ENCODE measurements around the gene PLEKHO2.

PLEKHO2 gene

DNA sequence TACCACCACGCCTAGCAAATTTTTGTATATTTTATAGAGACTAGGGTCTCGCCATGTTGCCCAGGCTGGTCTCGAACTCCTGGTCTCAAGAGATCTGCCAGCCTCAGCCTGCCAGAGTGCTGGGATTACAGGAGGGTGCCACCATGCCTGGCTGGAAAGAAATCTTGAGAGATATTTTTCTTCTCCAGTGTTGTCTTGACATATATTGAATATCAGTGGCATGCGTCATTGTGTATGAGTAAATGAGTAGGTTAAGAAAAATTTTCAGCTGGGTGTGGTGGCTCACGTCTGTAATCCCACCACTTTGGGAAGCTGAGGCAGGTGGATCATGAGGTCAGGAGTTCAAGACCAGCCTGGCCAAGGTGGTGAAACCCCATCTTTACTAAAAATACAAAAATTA is 12.7 kb upstream of the PLEKHO2 start:
- FAIRE-seq = no peak

DNA sequence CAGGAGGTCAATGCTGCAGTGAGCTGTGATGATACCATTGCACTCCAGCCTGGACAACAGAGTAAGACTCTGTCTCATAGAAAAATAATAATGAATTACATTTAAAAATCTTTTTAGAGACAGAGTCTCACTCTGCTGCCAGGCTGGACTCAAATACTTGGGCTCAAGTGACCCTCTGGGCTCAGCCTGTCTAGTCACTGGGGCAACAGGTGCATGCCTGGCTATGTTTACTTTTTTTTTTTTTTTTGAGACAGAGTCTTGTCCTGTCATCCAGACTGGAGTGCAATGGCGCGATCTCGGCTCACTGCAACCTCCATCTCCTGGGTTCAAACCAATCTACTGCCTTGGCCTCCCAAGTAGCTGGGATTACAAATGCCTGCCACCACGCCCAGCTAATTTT is 8.0 kb upstream of the PLEKHO2 start:
- no peak for FAIRE-seq

DNA sequence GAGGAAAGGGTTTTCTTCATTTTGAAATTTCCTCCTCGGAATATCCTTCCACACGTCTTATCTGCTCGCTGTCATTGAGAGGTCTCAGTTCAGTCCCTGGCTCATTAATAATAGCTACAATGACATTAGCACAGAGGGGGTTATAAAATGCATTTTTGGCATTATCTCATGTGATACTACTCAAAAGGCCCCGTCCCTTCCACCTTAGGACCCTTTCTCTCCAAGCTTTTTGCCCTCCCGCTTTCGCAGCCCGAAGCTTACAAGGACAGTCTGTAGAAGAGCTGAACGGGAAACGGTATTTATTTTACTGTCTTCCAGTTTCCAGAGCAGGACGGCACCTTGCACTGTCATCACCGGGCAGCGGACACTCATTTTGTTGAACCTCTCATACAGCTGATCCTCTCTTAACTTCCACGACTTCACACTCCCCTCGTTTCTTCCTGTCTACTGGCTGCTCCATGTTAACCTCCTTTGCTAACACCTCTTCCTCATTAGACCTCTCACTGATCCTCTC is 5.6 kb upstream of the PLEKHO2 start:
- no peak for FAIRE-seq

DNA sequence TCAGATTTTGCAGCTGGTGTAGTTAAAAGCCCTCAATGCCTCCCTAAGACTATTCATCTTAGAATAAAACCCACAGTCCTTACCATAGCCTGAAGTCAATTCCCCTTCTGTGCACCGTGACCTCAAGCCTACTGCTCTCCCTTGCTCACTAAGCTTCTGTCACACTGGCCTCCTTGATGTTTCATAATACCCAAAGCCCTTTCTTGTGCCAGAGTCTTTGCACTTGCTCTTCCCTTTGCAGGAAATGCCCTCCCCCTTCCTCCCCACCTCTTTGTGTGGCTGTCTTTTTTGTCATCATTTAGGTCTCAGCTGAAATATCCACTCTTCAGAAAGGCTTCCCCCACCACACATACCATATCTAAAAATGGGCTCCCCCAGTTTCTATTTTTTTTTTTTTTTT is 4.2 kb upstream of the PLEKHO2 start:
- FAIRE-seq = no peak

DNA sequence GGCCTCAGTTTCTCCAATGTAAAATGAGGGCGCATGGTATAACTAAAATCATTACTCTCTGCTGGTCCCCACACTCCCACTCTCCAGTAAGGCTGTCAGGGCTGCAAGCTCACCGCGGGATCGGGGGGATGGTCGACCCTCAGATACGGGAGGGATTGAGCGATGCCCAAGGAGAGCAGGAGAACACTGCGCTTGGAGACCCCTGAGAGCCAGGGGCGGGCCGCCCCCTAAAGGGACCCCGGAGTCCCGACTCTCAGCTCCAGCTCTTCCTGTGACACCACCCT is 713 bp upstream of the PLEKHO2 start:
- FAIRE-seq = no peak

DNA sequence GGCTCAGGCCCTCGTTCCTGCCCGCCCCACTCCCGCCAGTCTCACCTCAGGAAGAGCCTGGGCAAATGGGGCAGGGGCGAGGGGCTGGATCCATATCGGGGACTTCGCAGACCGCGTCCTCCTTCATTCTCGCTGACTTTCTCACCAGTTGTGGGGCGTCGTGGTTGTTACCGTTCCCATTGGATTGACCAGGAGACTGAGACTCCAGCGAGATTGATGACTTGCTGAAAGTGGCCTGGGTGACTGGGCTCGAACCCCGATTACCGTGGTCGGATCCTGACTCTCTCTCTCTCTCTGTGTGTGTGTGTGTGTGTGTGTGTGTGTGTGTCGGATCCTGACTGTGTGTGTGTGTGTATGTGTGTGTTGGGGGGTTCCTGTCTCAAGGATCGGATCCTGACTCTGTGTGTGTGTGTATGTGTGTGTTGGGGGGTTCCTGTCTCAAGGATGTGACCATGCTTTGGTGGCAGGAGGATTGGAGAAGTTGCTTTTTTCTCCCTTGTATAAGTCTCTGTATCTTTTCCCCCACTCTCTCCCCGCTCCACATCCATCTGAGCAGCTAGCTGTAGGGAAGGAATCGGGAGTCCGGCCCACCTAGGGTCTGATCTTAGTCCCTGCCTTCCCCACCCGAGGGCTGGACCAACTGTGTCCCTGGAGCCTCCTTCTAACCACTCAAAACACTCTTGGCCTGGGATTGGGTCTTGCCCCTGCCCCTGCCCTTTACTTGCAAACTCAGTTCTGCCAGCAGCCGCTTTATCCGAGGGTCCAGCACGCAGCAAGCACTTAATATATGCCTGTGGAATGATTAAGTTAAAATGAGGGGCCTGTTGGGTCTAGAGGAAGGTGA is 603 bp downstream of the PLEKHO2 start:
- FAIRE-seq = no peak

DNA sequence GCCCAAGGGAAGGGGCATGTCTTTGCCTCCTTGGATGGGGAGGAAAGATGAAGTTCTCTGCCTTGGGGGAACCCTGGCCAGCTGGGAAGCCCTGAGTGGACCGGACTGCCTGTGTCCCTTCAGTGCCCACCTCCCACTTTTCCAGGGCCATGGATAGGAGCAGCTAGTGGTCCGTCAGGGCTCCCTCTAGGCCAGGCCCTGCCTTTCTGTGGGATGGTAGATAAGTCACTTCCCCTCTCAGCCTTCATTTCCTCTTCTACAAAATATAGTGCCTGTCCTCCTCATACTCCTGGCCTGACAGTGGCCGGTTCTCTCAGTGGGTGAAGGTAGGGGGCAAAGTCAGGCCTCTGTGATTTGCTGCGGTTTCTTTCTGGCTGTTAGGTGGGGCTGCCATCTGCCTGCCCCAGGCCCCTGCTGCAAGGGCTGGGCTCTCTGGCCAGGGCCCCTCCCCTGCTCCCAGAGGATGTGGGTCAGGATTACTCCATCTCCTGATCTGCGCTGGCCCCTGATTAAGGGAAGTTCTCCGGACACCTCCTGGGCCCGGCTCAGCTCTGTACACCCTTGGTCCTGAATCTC is 1.4 kb downstream of the PLEKHO2 start:
- FAIRE-seq = no peak

DNA sequence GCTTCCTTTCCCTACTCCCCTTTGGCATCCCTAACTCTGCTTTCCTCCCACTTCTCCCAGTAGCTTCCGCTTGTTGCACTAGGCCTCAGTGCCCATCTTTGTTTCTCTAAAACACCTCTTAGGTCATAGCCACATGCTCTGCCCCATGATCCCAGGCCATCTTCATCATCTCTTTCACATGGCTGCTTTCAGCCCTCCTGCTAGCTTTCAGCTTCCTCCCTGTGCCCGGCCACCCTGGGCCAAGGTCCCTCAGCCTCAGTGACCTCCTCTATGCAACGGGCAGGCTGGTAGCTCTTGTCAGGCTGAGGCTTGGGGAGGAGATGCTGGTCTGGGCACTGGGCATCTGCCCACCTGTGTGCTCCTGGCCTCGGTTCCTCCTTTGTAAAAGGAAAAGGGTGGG is 2.3 kb downstream of the PLEKHO2 start:
- no peak for FAIRE-seq

DNA sequence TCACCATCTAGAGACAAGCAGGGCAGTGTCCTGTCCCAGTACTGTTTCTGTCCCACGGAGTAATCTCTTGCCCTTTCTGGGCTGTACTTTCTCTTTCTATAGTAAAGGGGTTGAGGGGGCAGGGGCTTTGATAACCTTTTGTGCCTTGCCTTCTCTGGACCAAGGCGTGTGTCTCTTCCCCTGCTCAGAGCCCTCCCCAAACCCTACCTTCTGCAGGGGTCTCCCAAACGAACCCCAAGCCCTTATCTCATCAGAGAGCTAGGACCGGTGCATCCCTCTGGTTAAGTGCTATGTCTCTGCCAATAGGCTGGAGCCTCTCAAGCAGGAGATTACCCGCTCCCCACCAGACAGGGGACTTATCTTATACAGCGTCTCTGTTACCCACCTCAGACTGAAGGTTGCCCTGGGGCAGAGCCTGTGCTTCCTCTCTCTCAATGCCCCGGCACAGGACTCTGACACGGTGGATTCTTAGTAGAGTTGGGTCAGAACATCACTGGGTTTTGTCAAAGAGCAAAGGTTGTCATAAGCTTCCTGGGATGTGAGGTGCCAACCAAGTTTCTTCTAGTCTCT is 2.9 kb downstream of the PLEKHO2 start:
- no peak for FAIRE-seq

DNA sequence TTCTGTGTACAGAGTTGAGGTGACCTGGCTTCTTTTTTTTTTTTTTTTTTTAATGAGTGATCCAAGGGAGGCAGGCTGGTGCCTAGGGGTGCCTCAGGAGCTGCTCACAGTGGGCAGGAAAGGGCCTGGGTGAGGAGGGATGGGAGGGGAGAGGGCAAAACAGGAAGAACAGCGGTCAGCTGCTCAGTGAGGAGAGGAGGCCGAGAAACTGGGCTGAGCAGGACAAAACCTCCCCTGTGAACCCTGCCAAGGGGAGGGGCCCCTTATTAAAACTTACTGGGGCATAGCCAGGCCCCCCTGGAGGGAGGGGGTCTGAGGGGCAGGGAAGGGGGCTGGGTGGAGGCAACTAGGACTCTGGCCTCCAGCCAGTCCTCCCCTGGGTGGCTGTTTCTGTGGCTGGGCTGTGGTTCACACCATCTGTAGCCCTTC is 3.5 kb downstream of the PLEKHO2 start:
- no peak for FAIRE-seq

DNA sequence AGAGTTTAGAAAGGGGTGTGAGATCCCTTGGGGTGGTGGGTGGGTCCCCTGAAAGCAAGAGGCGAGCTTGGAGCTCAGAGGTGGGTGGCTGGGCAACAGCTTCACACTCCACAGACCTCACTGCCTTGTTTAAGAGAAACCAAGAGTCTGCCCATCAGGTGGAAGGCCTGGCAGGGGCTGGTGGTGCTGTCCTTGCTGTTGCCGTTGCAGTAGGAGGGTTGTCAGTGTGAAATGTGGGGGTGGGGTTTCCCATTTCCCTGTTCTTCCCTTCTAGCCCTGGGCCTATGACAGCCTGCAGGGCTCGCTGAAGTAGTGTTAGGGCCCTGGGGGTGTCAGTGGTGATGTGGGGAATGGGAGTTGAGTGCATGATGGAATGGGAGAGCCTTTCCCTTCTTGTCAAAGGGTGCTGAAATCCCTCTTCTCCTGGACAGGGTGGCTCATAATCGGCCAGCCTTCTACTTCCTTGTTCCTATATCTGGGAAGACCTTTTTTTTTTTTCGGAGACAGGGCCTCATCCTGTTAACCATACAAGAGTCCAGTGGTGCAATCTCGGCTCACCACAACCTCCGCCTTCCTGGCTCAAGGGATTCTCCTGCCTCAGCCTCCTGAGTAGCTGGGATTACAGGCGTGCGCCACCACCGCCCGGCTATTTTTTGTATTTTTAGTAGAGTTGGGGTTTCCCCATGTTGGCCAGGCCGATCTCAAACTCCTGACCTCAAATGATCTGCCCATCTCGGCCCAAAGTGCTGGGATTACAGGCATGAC is 4.3 kb downstream of the PLEKHO2 start:
- FAIRE-seq = no peak

DNA sequence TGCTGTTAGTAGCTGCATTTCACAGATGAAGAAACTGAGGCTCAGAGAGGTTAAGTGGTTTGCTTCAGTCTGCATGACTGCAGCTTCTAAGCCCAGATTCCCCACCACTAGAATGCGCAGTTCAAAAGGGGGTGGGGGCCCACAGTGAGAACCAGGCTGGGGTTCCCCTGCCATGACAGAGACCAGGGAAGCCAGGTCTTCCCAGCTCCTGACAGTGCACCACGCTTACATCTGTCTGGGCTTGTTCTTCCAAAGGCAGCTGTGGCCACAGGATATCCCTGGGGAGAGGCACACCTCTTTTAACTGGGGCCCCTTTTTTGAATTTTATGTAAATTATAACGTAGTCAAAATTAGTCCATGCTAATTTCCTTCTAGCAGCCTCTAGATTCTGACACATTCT is 5.3 kb downstream of the PLEKHO2 start:
- FAIRE-seq = no peak

DNA sequence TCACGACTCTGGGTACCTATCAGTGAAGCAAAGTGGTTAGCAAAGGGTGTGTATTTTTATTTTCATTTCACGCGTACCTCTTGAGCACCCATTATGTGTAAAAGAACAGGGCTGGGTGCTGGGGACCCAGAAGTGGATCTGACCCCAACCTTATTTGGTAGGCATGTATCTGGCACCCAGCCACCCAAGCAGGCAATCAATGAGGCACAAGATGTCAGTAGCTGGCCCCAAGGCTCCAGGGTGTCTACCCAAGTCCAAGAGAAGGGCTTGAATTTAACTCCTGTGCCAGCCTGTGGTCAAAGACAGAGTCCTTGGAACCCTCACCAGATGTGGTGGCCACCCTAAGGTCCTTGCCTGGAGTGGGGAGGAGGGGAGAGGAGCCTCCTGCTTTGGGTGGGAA is 5.7 kb downstream of the PLEKHO2 start:
- FAIRE-seq = no peak

DNA sequence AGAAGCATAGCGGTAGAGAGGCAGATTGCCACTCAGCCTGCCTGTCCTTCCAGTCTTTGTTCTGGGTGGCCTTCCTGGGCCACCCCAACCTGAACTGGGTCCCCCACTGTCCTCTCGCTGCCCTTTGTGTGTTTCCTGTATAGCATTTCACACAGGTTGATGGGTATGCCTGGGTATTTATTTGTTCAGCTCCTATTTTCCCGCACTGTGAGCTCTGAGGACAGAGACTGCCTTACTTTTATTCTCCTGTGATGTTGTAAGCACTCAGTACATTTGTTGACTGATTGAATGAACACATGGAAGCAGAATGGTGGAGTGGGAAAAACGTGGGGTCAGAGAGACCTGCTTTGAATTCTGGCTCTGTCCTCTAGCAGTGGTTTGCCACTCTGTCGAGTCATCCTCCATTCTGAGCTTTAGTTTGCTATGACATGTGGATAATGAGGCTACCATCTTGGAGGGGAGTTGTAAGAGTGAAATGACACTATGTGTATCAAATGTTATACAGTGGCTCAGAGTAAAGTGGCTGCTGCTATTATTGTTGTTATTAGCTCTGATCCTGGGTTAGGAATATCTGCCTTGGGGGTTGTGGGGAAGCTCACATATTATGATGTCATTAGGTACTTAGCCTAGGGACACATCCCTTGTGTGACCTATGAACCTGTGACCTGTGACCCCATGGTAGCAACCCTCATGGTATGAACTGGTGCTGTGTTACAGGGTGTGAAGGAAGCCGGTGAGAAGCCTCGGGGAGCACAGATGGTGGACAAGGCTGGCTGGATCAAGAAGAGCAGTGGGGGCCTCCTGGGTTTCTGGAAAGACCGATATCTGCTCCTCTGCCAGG is 6.4 kb downstream of the PLEKHO2 start:
- FAIRE-seq = no peak

DNA sequence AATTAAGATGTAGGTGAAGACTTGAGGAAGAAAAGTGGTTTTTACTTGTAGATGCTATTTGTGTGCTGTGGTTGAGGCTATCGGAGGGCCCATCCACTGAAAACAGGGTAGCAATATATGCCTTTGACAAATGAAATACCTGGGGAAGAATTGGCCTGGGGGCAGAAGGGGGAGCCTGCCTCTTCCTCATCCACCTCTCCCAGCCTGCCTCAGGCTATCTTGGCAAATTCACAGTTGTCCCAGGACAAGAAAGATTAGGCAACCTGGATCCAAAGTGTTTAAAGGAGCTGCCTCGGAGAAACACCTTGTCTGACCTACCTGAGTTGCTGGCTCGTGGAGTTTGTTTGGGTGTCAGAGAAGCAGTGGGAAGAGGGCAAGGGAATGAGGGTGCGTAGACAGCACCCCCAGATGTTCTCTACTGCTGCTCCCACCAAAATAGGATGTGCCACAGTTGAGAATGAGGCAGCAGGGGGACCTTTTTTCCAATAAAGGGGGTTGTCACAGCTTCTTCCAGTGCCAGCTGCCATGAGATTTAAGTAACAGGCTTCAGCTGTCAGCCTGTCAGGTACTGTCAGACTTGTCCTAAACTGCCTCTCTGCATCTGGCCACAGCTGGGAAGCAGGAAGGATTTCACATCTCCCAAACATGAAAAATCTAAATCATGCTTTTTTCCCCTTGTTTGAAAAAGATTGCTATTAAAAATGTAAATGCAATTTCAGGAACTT is 9.2 kb downstream of the PLEKHO2 start:
- FAIRE-seq = no peak

DNA sequence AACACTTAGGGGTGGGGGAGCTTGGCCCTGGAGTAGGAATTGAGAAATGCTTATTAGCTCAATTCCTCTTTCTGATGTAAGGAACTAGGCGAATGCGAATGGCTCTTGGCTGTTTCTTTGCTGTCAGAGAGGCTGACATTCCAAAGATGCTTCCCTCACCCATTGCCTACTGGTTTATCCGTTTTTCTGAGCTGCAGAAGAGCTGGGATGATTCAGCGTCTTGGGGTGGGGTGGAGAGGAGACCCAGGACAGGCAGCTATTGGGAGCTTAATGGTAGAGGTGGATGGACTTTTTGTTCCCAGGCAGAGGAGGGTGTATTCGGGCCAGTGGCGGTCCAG is 9.8 kb downstream of the PLEKHO2 start:
- FAIRE-seq = no peak

DNA sequence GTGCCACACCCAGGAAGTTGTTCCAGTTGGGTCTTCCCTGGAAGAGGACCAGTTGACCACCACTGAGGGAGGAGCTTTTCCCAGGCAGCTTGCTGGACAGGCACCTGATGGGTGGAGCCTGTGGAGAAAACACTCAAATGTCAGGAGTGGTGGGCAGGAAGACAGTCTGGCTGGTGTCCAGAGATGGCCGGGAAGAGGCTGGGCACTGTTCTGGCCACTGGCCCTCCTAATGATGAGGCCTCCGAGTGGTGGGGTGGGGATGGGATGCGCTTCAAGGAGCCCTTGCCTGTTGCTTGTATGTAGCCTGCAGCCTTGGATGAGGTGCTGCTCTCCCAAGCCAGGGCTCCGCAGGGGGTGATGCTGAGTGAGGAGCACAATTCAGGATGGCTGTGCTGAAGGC is 12.3 kb downstream of the PLEKHO2 start:
- FAIRE-seq = no peak

DNA sequence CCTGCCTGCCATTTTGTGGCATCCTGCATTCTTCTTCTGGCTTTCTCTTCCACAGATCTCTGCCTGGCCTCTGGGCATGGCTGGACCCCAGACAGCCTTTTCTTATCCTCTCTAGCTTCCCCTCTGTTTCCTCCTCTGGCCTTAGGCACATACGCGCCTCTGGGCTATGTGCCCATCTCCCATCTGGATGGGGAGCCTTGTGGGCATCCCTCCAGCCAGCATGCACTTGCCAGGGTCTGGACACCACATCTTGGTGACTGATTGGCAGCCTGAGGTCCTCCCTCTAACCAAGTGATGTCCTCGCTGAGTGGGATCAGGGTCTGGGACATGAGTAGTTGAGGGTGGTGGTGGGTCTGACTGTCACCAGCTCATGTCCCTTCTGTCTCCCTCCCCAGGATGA is 12.8 kb downstream of the PLEKHO2 start:
- FAIRE-seq = no peak

DNA sequence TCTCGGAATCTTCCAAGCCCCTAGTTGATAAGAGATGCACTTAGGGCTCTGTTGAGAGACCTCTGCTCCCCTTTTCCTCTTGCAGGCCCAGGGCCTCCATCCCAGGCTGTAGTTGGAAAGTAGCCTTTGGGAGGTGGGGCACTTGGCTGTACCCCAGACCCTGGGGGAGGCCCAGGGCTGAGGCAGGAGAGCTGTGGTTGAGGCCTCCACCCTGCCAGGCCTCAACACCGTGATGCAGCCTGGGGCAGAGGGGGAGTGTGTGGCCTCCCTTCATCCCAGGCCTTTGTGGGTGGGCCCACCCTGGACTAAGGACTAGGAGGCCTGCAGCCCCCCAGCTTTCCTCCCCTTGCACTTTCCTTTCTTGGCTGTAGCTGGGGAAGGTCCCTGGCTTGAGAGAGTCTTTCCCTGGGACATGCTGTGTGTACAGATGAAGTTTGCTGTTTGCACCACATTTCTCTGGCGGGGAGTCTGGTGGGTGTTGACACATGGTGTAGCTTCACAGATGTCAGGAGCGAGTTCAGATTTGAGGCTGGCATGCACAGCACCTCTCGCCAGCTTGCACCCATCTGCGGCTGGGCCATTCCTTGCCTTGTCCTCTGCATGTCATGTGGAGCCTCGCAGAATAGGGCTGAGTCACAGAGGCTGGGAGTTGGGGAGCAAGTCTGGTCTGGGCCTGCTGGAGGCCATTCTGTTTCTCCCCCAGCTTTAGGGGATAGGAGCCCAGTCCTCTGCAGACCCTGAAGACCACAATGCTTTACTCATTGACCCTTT is 13.7 kb downstream of the PLEKHO2 start:
- FAIRE-seq = no peak

DNA sequence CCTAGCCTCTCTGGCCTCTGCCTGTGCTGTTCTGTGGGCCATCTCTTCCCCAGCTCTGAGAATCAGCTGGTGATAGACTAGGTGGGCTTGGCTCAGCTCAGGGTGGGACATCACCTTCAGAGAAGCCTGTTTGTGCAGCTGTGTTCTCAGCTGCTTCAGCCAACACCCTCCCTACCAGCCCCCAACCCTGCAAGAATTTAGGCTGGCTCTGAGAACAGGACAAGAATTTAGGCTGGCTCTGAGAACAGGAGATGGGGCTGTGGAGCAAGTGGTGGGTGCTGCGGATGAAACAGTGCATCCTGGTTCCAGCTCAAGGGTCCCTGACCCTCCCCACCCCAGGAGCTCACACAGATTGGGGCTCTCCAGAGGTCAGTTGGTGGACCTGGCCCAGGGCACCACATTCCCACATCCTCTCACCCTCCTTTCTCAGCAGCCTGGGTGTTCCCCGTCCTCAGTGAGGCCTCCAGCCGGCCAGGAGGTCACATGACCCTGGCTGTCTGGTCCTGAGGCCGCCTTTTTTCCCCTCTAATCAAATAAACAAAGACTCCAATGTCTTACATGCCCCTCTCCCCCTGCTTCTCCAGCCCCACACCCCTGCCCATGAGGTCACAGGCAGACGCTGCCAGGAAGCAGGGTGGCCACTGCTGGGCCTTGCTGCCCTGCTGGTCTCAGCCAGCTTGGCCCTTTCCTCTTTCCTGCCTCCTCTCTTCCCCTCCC is 14.9 kb downstream of the PLEKHO2 start:
- no peak for FAIRE-seq

DNA sequence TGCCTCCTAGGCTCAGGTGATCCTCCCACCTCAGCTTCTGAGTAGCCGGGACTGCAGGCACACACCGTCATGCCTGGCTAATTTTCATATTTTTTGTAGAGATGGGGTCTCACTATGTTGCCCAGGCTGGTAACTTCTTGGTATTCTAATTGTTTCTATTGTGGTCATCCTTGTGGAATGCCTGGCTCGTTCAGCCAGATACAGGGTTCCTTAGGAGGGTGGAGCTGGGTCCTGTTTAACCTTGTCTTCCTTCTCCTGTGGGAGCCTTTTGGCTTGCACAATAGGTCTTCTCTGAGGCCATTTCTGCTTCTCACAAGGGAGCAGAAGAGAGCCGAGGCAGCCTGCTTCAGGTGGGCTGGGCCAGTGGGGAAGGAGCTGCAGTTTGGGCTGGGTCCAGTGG is 15.7 kb downstream of the PLEKHO2 start:
- FAIRE-seq = no peak
